HEK293 (cell line): ENCODE measurements around the gene FSTL3.
A peak's percentile ranks its signal among the peaks of the same experiment; 100 is the strongest.

Source experiments
- CTCF ChIA-PET: fragments of 350-600 bp; formaldehyde crosslinking; extraction: SDS; loops from one replicate; lab custom pipeline; 2021; ENCODE audit warnings: antibody characterized with exemption; lab: Yijun Ruan, JAX
- POLR2A ChIA-PET: fragments of 300-600 bp; formaldehyde crosslinking; extraction: SDS; loops from one replicate; lab custom pipeline; 2020; ENCODE audit warnings: antibody characterized with exemption, inconsistent platforms; lab: Yijun Ruan, JAX
- H3K27ac ChIP-seq: fragments of 200-500 bp; sonication (Bioruptor generic); 2 replicates; pipeline ENCODE4 v1.5.1; 2014; ENCODE audit warnings: low read depth, low read length, control low read depth, inconsistent platforms; ENCODE audit errors: extremely low read depth
- H3K36me3 ChIP-seq, 2 experiments: fragments of 200-500 bp in 1 of 2; sonication (Bioruptor generic) in 1 of 2; 1 replicate in 1 of 2; 2 replicates in 1 of 2; pipeline ENCODE4 v1.5.1; 2014 to 2017; ENCODE audit warnings: inconsistent platforms in 2 of 2, low read length in 2 of 2; ENCODE audit not compliant: control insufficient read depth in 2 of 2, insufficient read depth in 1 of 2
- H3K4me1 ChIP-seq: fragments of 200-500 bp; sonication (Bioruptor generic); 2 replicates; pipeline ENCODE4 v1.5.1; 2014; ENCODE audit warnings: mild to moderate bottlenecking, low read length, inconsistent platforms; ENCODE audit not compliant: control insufficient read depth, insufficient read depth
- H3K4me3 ChIP-seq: 2 replicates; pipeline ENCODE4 v1.5.1; 2011; ENCODE audit warnings: low read depth, mild to moderate bottlenecking, control low read depth, low read length, moderate library complexity
- H3K9me3 ChIP-seq: fragments of 200-500 bp; sonication (Bioruptor generic); 2 replicates; pipeline ENCODE4 v1.5.1; 2014; ENCODE audit warnings: low read depth, low read length, inconsistent platforms; ENCODE audit not compliant: control insufficient read depth, insufficient read depth
- ATF2 ChIP-seq: fragments of 450-650 bp; formaldehyde crosslinking; IDR thresholded peaks from 2 replicates; pipeline ENCODE4 v1.5.1; 2016; ENCODE audit warnings: missing biosample characterization, missing genetic modification characterization, low read depth
- GFI1B ChIP-seq: fragments of 450-650 bp; formaldehyde crosslinking; IDR thresholded peaks from 2 replicates; pipeline ENCODE4 v1.5.1; 2016; ENCODE audit warnings: missing biosample characterization, missing genetic modification characterization
- KLF1 ChIP-seq: fragments of 450-650 bp; formaldehyde crosslinking; IDR thresholded peaks from 2 replicates; pipeline ENCODE4 v1.5.1; 2016; ENCODE audit warnings: missing biosample characterization, missing genetic modification characterization
- REST ChIP-seq: fragments of 450-650 bp; formaldehyde crosslinking; IDR thresholded peaks from 2 replicates; pipeline ENCODE4 v1.5.1; 2016; ENCODE audit warnings: missing biosample characterization, missing genetic modification characterization
- SETDB1 ChIP-seq: IDR thresholded peaks from one replicate; pipeline ENCODE4 v1.6.1; 2017; ENCODE audit warnings: mild to moderate bottlenecking, low read length, moderate library complexity, mixed read lengths; ENCODE audit not compliant: insufficient read length
- SP7 ChIP-seq: fragments of 450-650 bp; formaldehyde crosslinking; IDR thresholded peaks from 2 replicates; pipeline ENCODE4 v1.5.1; 2016; ENCODE audit warnings: missing biosample characterization, missing genetic modification characterization
- ZNF214 ChIP-seq: fragments of 450-650 bp; formaldehyde crosslinking; IDR thresholded peaks from 2 replicates; pipeline ENCODE4 v1.5.1; 2017; ENCODE audit warnings: missing biosample characterization, mild to moderate bottlenecking, missing genetic modification characterization, borderline replicate concordance
- ZNF416 ChIP-seq: fragments of 450-650 bp; formaldehyde crosslinking; IDR thresholded peaks from 2 replicates; pipeline ENCODE4 v1.5.1; 2016; ENCODE audit warnings: missing biosample characterization, missing genetic modification characterization
- ZNF530 ChIP-seq: fragments of 450-650 bp; formaldehyde crosslinking; IDR thresholded peaks from 2 replicates; pipeline ENCODE4 v1.5.1; 2016; ENCODE audit warnings: low read depth, missing biosample characterization, missing genetic modification characterization
- ZNF623 ChIP-seq: fragments of 450-650 bp; formaldehyde crosslinking; IDR thresholded peaks from 2 replicates; pipeline ENCODE4 v1.5.1; 2016; ENCODE audit warnings: missing biosample characterization, missing genetic modification characterization
- TF ChIP-seq, protein P1 (sequence below): IDR thresholded peaks from 2 replicates; pipeline ENCODE4 v1.6.1; 2011; ENCODE audit warnings: mild to moderate bottlenecking, low read depth, low read length, borderline replicate concordance
- TF ChIP-seq, protein P2 (sequence below): fragments of 450-650 bp; formaldehyde crosslinking; IDR thresholded peaks from 2 replicates; pipeline ENCODE4 v1.5.1; 2016; ENCODE audit warnings: missing biosample characterization, missing genetic modification characterization

FSTL3 gene

DNA sequence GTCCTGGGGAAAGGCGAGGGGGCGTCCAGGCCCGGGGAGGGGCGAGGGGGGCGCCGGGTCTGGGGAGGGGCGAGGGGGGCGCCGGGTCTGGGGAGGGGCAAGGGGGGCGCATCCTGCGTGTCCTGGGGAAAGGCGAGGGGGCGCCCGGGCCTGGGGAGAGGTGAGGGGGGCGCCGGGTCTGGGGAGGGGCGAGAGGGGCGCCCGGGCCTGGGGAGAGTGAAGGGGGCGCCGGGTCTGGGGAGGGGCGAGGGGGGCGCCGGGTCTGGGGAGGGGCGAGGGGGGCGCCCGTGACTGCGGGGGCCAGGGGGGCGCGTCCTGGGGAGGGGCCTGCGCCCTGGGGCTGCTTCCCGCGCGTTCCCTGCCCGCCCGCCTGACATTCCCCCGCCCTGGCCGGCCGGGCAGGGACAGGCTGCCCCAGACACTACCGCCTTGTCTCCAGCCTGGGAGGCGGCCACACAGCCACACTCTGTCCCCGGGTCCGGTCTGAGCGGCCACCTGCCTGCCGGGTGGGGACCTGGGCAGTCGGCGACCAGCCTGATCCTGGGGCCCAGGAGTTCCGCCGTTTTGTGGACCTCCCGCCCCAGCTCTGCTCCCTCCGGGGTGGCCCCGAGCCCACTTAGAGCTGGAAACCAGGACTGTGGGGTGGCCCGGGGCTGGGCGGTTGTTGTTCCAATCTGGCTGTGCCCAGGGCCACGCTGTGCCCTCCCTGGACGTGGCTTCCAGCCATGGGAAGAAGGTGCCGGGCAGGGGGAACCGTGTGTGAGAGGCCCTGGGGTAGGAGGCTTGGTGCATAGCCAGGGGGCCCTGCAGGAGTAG is 44.4 kb downstream of the FSTL3 start:
- CTCF ChIA-PET: interaction anchor here (0.5 kb wide), 1 partner anchor 9 kb away, joined by 4 read pairs; no protein-coding TSS in a partner anchor
- H3K36me3 ChIP-seq: peaks cover 0 to under 1% of the 10 kb centered on the region in 2 experiments; a peak in 1 of 3 replicates
- H3K9me3 ChIP-seq: no peaks in the 10 kb centered on the region
- no peaks in the 10 kb centered on the region for H3K4me1 ChIP-seq
- POLR2A ChIA-PET: no interaction called here
- H3K4me3 ChIP-seq: no peak overlapping the region
- TF ChIP-seq KLF1 (tag by site-specific recombination): peak; percentile 33; the same call in 1 of the 2 replicates
- TF ChIP-seq ZNF416: no peak
- no peak for TF ChIP-seq GFI1B (tag by site-specific recombination)
- no peak for TF ChIP-seq REST (tag by site-specific recombination)
- H3K27ac ChIP-seq: no peak overlapping the region

DNA sequence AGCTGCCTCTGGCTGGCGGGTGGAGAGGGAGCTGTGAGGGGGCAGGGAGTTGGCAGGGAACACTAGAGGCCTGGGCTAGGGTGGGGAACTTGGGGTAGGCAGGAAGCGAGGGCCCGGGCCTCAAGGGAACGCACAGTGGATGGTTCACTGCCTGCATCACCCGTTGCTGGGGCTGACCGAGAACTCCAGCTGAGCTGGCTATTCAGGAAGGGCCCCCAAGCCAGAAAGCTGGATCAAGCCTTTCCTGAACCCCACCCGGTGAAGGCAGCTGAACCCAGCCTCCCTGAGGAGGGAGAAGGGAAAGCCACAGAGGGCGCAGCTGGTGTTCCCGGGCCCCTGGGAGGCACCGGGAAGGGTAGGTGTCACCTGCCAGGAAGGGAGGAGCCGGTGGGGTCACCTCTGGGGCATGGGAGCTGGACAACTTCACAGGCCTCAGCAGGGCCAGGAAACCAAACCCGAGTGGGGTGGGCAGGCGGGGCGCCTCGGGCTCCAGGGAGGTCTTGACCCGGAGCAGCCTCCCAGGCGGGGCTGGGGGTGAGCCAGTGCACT is 46.4 kb downstream of the FSTL3 start:
- H3K36me3 ChIP-seq: peaks cover 0 to 9% of the 10 kb centered on the region in 2 experiments; a peak in 2 of 3 replicates
- H3K4me3 ChIP-seq: no peak overlapping the region
- no peaks in the 10 kb centered on the region for H3K9me3 ChIP-seq
- TF ChIP-seq KLF1 (tag by site-specific recombination): peak; percentile 18; the same call in 1 of the 2 replicates
- TF ChIP-seq ATF2 (tag by site-specific recombination): no peak
- POLR2A ChIA-PET: interaction anchor here (1.0 kb wide), 1 partner anchor 20 kb away, joined by 3 read pairs; no protein-coding TSS in a partner anchor
- H3K4me1 ChIP-seq: no peaks in the 10 kb centered on the region
- CTCF ChIA-PET: interaction anchor here (1.0 kb wide), 1 partner anchor 11 kb away, joined by 4 read pairs; no protein-coding TSS in a partner anchor
- no peak overlapping the region for H3K27ac ChIP-seq

GRCh38 chr19:723247-723646 is 47.1 kb downstream of the FSTL3 start:
- H3K27ac ChIP-seq: no peak overlapping the region
- CTCF ChIA-PET: interaction anchor here (0.5 to 1.0 kb wide), 2 partner anchors 11 to 708 kb away, joined by 3 to 4 read pairs; no protein-coding TSS in a partner anchor
- H3K4me1 ChIP-seq: no peaks in the 10 kb centered on the region
- no peak overlapping the region for H3K4me3 ChIP-seq
- H3K36me3 ChIP-seq: peaks cover 0 to 13% of the 10 kb centered on the region in 2 experiments; a peak in 2 of 3 replicates
- POLR2A ChIA-PET: interaction anchor here (1.4 to 1.5 kb wide), 2 partner anchors 16 to 19 kb away, joined by 4 read pairs; no protein-coding TSS in a partner anchor
- H3K9me3 ChIP-seq: no peaks in the 10 kb centered on the region
- no peak for TF ChIP-seq SETDB1
- TF ChIP-seq SP7 (tag by site-specific recombination): no peak
- no peak for TF ChIP-seq REST (tag by site-specific recombination)
- no peak for TF ChIP-seq ZNF530
- TF ChIP-seq, protein P1, sequence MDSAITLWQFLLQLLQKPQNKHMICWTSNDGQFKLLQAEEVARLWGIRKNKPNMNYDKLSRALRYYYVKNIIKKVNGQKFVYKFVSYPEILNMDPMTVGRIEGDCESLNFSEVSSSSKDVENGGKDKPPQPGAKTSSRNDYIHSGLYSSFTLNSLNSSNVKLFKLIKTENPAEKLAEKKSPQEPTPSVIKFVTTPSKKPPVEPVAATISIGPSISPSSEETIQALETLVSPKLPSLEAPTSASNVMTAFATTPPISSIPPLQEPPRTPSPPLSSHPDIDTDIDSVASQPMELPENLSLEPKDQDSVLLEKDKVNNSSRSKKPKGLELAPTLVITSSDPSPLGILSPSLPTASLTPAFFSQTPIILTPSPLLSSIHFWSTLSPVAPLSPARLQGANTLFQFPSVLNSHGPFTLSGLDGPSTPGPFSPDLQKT: no peak
- TF ChIP-seq, protein P2, sequence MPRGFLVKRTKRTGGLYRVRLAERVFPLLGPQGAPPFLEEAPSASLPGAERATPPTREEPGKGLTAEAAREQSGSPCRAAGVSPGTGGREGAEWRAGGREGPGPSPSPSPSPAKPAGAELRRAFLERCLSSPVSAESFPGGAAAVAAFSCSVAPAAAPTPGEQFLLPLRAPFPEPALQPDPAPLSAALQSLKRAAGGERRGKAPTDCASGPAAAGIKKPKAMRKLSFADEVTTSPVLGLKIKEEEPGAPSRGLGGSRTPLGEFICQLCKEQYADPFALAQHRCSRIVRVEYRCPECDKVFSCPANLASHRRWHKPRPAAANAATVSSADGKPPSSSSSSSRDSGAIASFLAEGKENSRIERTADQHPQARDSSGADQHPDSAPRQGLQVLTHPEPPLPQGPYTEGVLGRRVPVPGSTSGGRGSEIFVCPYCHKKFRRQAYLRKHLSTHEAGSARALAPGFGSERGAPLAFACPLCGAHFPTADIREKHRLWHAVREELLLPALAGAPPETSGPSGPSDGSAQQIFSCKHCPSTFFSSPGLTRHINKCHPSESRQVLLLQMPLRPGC (tag by site-specific recombination): no peak
- no peak for TF ChIP-seq ZNF214 (tag by site-specific recombination)
- TF ChIP-seq GFI1B (tag by site-specific recombination): no peak
- TF ChIP-seq ZNF623 (tag by site-specific recombination): no peak
